Measurements from ENCODE around the gene CR1. TPM values are rescaled to one million over a fixed set of nuclear protein-coding genes. Genes with fewer than 3 reads are reported as not detected.

The CR1 gene
- total RNA-seq, 6 experiments from 2014 or later, result 1.1 to 7.8 (median 2.0) TPM

DNA sequence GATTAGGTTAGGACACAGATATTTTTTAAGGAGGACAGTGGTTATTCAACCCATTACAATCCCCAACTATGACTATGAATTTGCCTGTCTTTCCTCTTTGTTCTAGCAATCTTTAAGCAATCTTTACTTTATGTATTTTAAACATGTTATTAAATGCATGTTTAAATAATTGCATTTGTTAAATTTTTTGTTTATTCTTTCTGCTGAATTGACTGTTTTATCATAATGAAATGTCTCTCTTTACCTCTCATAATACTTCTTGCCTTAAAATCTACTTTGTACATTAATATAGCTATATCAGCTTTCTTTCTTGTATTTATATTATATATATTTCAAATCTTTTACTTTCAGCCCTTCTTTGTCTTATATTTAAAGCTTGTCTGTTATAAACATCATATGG is 195.1 kb downstream of the CR1 start:
- no peak overlapping the region for H3K27ac ChIP-seq
- no peaks in the 10 kb centered on the region for H3K4me1 ChIP-seq
- TF ChIP-seq POLR2A (IDR thresholded peaks at IDR 0.05), result no peak
- TF ChIP-seq, protein P1, sequence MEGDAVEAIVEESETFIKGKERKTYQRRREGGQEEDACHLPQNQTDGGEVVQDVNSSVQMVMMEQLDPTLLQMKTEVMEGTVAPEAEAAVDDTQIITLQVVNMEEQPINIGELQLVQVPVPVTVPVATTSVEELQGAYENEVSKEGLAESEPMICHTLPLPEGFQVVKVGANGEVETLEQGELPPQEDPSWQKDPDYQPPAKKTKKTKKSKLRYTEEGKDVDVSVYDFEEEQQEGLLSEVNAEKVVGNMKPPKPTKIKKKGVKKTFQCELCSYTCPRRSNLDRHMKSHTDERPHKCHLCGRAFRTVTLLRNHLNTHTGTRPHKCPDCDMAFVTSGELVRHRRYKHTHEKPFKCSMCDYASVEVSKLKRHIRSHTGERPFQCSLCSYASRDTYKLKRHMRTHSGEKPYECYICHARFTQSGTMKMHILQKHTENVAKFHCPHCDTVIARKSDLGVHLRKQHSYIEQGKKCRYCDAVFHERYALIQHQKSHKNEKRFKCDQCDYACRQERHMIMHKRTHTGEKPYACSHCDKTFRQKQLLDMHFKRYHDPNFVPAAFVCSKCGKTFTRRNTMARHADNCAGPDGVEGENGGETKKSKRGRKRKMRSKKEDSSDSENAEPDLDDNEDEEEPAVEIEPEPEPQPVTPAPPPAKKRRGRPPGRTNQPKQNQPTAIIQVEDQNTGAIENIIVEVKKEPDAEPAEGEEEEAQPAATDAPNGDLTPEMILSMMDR (IDR thresholded peaks at IDR 0.05), result no peak
- intact Hi-C loops (cut with DNase I), result no loop called here
- ATAC-seq, result no peak
- H3K36me3 ChIP-seq, result no peaks in the 10 kb centered on the region
- no peak for DNase-seq
- H3K4me3 ChIP-seq, result no peak overlapping the region
- H3K9me3 ChIP-seq, result no peaks in the 10 kb centered on the region
- no peaks in the 10 kb centered on the region for H3K27me3 ChIP-seq

Other genes starting within 250 kb of the CR1 start
- 10 to 100 TPM; 10.5 to 23.3 (median 16.4) TPM for gene CD55, start 174.5 kb upstream of the CR1 start, total RNA-seq
- gene CR2, start 41.8 kb upstream of the CR1 start, total RNA-seq, result under 1 TPM in 1 of 6 experiments, not detected in 5; 0.07 TPM
- 1 to 10 TPM in 1 of 6 experiments, under 1 TPM in 4, not detected in 1; 0.12 to 1.2 (median 0.49) TPM for gene CR1L, start 149.0 kb downstream of the CR1 start, total RNA-seq

Data from right lobe of liver (tissue), 6 donors.